Mesendoderm (in vitro differentiated cells): Measurements from ENCODE around the gene COQ10A.
"Not testable (repeated sequence)": the region's sequence is repeated elsewhere in the genome, so short reads cannot be mapped to it uniquely, and the experiment has no call there.

ENCODE experiments used
- DNase-seq: peaks from one replicate; pipeline ENCODE4 v3.0.0; 2013
- H2AK5ac ChIP-seq: 2 replicates; pipeline ENCODE4 v1.6.1; 2013; ENCODE audit warnings: low read length, inconsistent platforms
- H2BK120ac ChIP-seq: 2 replicates; pipeline ENCODE4 v1.6.1; 2013; ENCODE audit warnings: low read depth, mild to moderate bottlenecking, low read length, moderate library complexity, mixed read lengths
- H2BK15ac ChIP-seq: replicated peaks from 2 replicates; pipeline ENCODE4 v1.6.1; 2013; ENCODE audit warnings: low read depth, mild to moderate bottlenecking, moderate library complexity
- H2BK5ac ChIP-seq: 2 replicates; pipeline ENCODE4 v1.6.1; 2013; ENCODE audit warnings: low read length, inconsistent platforms
- H3K18ac ChIP-seq: 2 replicates; pipeline ENCODE4 v1.6.1; 2013; ENCODE audit warnings: mild to moderate bottlenecking, low read length, mixed read lengths
- H3K23ac ChIP-seq: one replicate; pipeline ENCODE4 v1.6.1; 2013; ENCODE audit warnings: low read length
- H3K27ac ChIP-seq: 2 replicates; pipeline ENCODE4 v1.5.1; 2013; ENCODE audit warnings: low read depth, mild to moderate bottlenecking, inconsistent platforms, low read length, moderate library complexity
- H3K27me3 ChIP-seq: 2 replicates; pipeline ENCODE4 v1.6.1; 2013; ENCODE audit warnings: low read length, control low read depth, mild to moderate bottlenecking, inconsistent platforms; ENCODE audit not compliant: insufficient read depth, poor library complexity
- H3K36me3 ChIP-seq: 2 replicates; pipeline ENCODE4 v1.6.1; 2013; ENCODE audit warnings: low read length, inconsistent platforms; ENCODE audit not compliant: control insufficient read depth, insufficient read depth
- H3K4ac ChIP-seq: one replicate; pipeline ENCODE4 v1.6.1; 2013; ENCODE audit warnings: low read depth, mild to moderate bottlenecking, low read length, moderate library complexity
- H3K4me1 ChIP-seq: 2 replicates; pipeline ENCODE4 v1.6.1; 2013; ENCODE audit warnings: low read depth, low read length, inconsistent platforms; ENCODE audit not compliant: control insufficient read depth
- H3K4me2 ChIP-seq: 2 replicates; pipeline ENCODE4 v1.6.1; 2013; ENCODE audit warnings: low read length
- H3K4me3 ChIP-seq: 2 replicates; pipeline ENCODE4 v1.5.1; 2013; ENCODE audit warnings: mild to moderate bottlenecking, low read length
- H3K56ac ChIP-seq: one replicate; pipeline ENCODE4 v1.6.1; 2013; ENCODE audit warnings: low read length
- H3K79me1 ChIP-seq: 2 replicates; pipeline ENCODE4 v1.6.1; 2013; ENCODE audit warnings: low read length, inconsistent platforms
- H3K79me2 ChIP-seq: 2 replicates; pipeline ENCODE4 v1.6.1; 2013; ENCODE audit warnings: mild to moderate bottlenecking, low read length; ENCODE audit not compliant: control insufficient read depth, insufficient read depth
- H3K9ac ChIP-seq: 2 replicates; pipeline ENCODE4 v1.6.1; 2013; ENCODE audit warnings: low read length, inconsistent platforms
- H4K5ac ChIP-seq: one replicate; pipeline ENCODE4 v1.6.1; 2013; ENCODE audit warnings: low read length
- H4K8ac ChIP-seq: one replicate; pipeline ENCODE4 v1.6.1; 2013; ENCODE audit warnings: low read depth, mild to moderate bottlenecking, control low read depth, low read length, moderate library complexity
- WGBS: extraction: QIAGEN DNeasy Blood & Tissue Kit; methylation state at CpG from one replicate; pipeline ENCODE4 v1.1.7; 2013; ENCODE audit warnings: low lambda C conversion rate, missing lambda C conversion rate; ENCODE audit not compliant: insufficient coverage; ENCODE audit errors: extremely low coverage; 5-methylcytosine and 5-hydroxymethylcytosine counted together

The COQ10A gene

GRCh38 chr12:56271031-56271430, 4.3 kb downstream of the COQ10A start:
- no peak overlapping the region for H4K5ac ChIP-seq
- no peak overlapping the region for H3K9ac ChIP-seq
- no peaks in the 10 kb centered on the region for H3K79me1 ChIP-seq
- H3K18ac ChIP-seq = no peak overlapping the region
- H3K4ac ChIP-seq = no peak overlapping the region
- H3K23ac ChIP-seq = no peak overlapping the region
- no peak overlapping the region for H2BK15ac ChIP-seq
- no peak overlapping the region for H3K4me2 ChIP-seq
- H3K4me1 ChIP-seq = no peaks in the 10 kb centered on the region
- H3K4me3 ChIP-seq = no peak overlapping the region
- no peaks in the 10 kb centered on the region for H3K79me2 ChIP-seq
- no peak overlapping the region for H4K8ac ChIP-seq
- no peak overlapping the region for H2BK5ac ChIP-seq
- H2BK120ac ChIP-seq = no peak overlapping the region
- H3K36me3 ChIP-seq = peaks cover 10% of the 10 kb centered on the region
- H2AK5ac ChIP-seq = no peak overlapping the region
- no CpG with 5 or more reads among the region's 1 CpG for WGBS
- DNase-seq = peak; percentile 64
- no peak overlapping the region for H3K56ac ChIP-seq
- no peak overlapping the region for H3K27ac ChIP-seq
- no peaks in the 10 kb centered on the region for H3K27me3 ChIP-seq

GRCh38 chr12:56272468-56272867, 5.7 kb downstream of the COQ10A start:
- H2BK5ac ChIP-seq, H2AK5ac ChIP-seq, H3K27ac ChIP-seq, H3K4me3 ChIP-seq, DNase-seq, H3K56ac ChIP-seq, H4K8ac ChIP-seq, H3K18ac ChIP-seq, H2BK120ac ChIP-seq, H3K4me1 ChIP-seq, H3K79me1 ChIP-seq, H3K79me2 ChIP-seq, H3K4ac ChIP-seq, H3K4me2 ChIP-seq, H2BK15ac ChIP-seq, H3K23ac ChIP-seq, H3K9ac ChIP-seq, H3K36me3 ChIP-seq, H3K27me3 ChIP-seq, H4K5ac ChIP-seq: not testable (repeated sequence)
- WGBS = no CpG with 5 or more reads among the region's 2 CpGs

- no peak overlapping the region for H3K4me2 ChIP-seq
- no peak overlapping the region for H3K4ac ChIP-seq
- no peak overlapping the region for H3K18ac ChIP-seq
- H3K9ac ChIP-seq = no peak overlapping the region
- H3K4me3 ChIP-seq = no peak overlapping the region
- no peak overlapping the region for H3K56ac ChIP-seq
- no peaks in the 10 kb centered on the region for H3K79me2 ChIP-seq
- peaks cover 10% of the 10 kb centered on the region for H3K36me3 ChIP-seq
- no peak overlapping the region for H4K5ac ChIP-seq
- no peak overlapping the region for H4K8ac ChIP-seq
- no peak overlapping the region for H3K23ac ChIP-seq
- H3K79me1 ChIP-seq = no peaks in the 10 kb centered on the region
- no peak for DNase-seq
- H3K4me1 ChIP-seq = no peaks in the 10 kb centered on the region
- no peak overlapping the region for H2BK15ac ChIP-seq
- no peak overlapping the region for H3K27ac ChIP-seq
- no peak overlapping the region for H2BK5ac ChIP-seq
- no CpG with 5 or more reads among the region's 2 CpGs for WGBS
- H2BK120ac ChIP-seq = no peak overlapping the region
- no peaks in the 10 kb centered on the region for H3K27me3 ChIP-seq
- H2AK5ac ChIP-seq = no peak overlapping the region
These were observed 7.6 kb downstream of the COQ10A start for GRCh38 chr12:56274299-56274698.

- H3K79me1 ChIP-seq = no peaks in the 10 kb centered on the region
- H3K4me2 ChIP-seq = no peak overlapping the region
- no peak overlapping the region for H3K4me3 ChIP-seq
- H3K9ac ChIP-seq = no peak overlapping the region
- no peak overlapping the region for H3K4ac ChIP-seq
- no peak overlapping the region for H2AK5ac ChIP-seq
- H4K8ac ChIP-seq = no peak overlapping the region
- no peak overlapping the region for H3K18ac ChIP-seq
- no peak overlapping the region for H3K23ac ChIP-seq
- no peak overlapping the region for H2BK120ac ChIP-seq
- no peak for DNase-seq
- H3K4me1 ChIP-seq = no peaks in the 10 kb centered on the region
- H3K56ac ChIP-seq = no peak overlapping the region
- peaks cover 16% of the 10 kb centered on the region for H3K36me3 ChIP-seq
- no peak overlapping the region for H2BK5ac ChIP-seq
- H4K5ac ChIP-seq = no peak overlapping the region
- WGBS = no CpG with 5 or more reads among the region's 3 CpGs
- H2BK15ac ChIP-seq = no peak overlapping the region
- no peaks in the 10 kb centered on the region for H3K79me2 ChIP-seq
- no peaks in the 10 kb centered on the region for H3K27me3 ChIP-seq
- H3K27ac ChIP-seq = no peak overlapping the region
These were observed 12.2 kb downstream of the COQ10A start for GRCh38 chr12:56278905-56279304.

GRCh38 chr12:56280849-56281248, 14.1 kb downstream of the COQ10A start:
- Histone ChIP-seq H4K8ac (no peak overlapping the region), H3K23ac (no peak overlapping the region), H3K56ac (no peak overlapping the region), H3K4me1 (no peaks in the 10 kb centered on the region), H2BK5ac (no peak overlapping the region), H3K27ac (no peak overlapping the region), H3K27me3 (no peaks in the 10 kb centered on the region), H2BK120ac (no peak overlapping the region), H3K18ac (no peak overlapping the region), H2AK5ac (no peak overlapping the region), H3K79me2 (no peaks in the 10 kb centered on the region), H3K4ac (no peak overlapping the region), H2BK15ac (no peak overlapping the region), H3K4me2 (no peak overlapping the region), H4K5ac (no peak overlapping the region), H3K4me3 (no peak overlapping the region), H3K79me1 (no peaks in the 10 kb centered on the region), H3K36me3 (peaks cover 10% of the 10 kb centered on the region), H3K9ac (no peak overlapping the region)
- DNase-seq = no peak

GRCh38 chr12:56282030-56282429, 15.3 kb downstream of the COQ10A start:
- Histone ChIP-seq H4K5ac (no peak overlapping the region), H3K36me3 (peaks cover 9% of the 10 kb centered on the region), H3K4ac (no peak overlapping the region), H3K4me3 (no peak overlapping the region), H2BK120ac (no peak overlapping the region), H2BK5ac (no peak overlapping the region), H3K27ac (no peak overlapping the region), H3K18ac (no peak overlapping the region), H2BK15ac (no peak overlapping the region), H3K27me3 (no peaks in the 10 kb centered on the region), H3K56ac (no peak overlapping the region), H3K4me1 (no peaks in the 10 kb centered on the region), H2AK5ac (no peak overlapping the region), H3K79me2 (no peaks in the 10 kb centered on the region), H3K4me2 (no peak overlapping the region), H4K8ac (no peak overlapping the region), H3K23ac (no peak overlapping the region), H3K79me1 (no peaks in the 10 kb centered on the region), H3K9ac (no peak overlapping the region)
- DNase-seq = no peak
- WGBS = 100% methylated on average over 1 of the region's 6 CpGs
